DND-41 (cell line): ENCODE results near the gene POFUT2.

ENCODE experiments used
- ATAC-seq: fragments of 200-7000 bp; cut with Tn5 transposase; 3 replicates; pipeline ENCODE4 v1.9.1; 2021; ENCODE audit warnings: low read depth; ENCODE audit not compliant: insufficient read depth
- DNase-seq: peaks from one replicate; pipeline ENCODE4 v3.0.0-alpha.2; 2020
- H2AFZ ChIP-seq: 2 replicates; pipeline ENCODE4 v1.6.0; 2012; ENCODE audit warnings: low read depth, low read length
- H3K27ac ChIP-seq: 2 replicates; pipeline ENCODE4 v1.5.1; 2012; ENCODE audit warnings: low read length, inconsistent platforms
- H3K27me3 ChIP-seq: fragments of 200-600 bp; sonication (generic); 2 replicates; pipeline ENCODE4 v1.6.0; 2012; ENCODE audit warnings: low read length, mild to moderate bottlenecking, inconsistent platforms; ENCODE audit not compliant: insufficient read depth, poor library complexity
- H3K36me3 ChIP-seq: 2 replicates; pipeline ENCODE4 v1.5.1; 2012; ENCODE audit warnings: low read length, inconsistent platforms; ENCODE audit not compliant: insufficient read depth
- H3K4me1 ChIP-seq: 2 replicates; pipeline ENCODE4 v1.5.1; 2012; ENCODE audit warnings: mild to moderate bottlenecking, low read length; ENCODE audit not compliant: insufficient read depth
- H3K4me2 ChIP-seq: 2 replicates; pipeline ENCODE4 v1.6.0; 2012; ENCODE audit warnings: mild to moderate bottlenecking, moderate library complexity, low read length, inconsistent platforms; ENCODE audit not compliant: insufficient read depth
- H3K4me3 ChIP-seq, 2 experiments: fragments of 200-600 bp in 1 of 2; shearing (Covaris generic) in 1 of 2; 2 replicates each; pipeline ENCODE4 v1.5.1; 2012 to 2016; ENCODE audit warnings: inconsistent platforms in 2 of 2, low read length in 2 of 2, mild to moderate bottlenecking in 2 of 2, low read depth in 1 of 2, moderate library complexity in 1 of 2
- H3K79me2 ChIP-seq: 2 replicates; pipeline ENCODE4 v1.6.0; 2012; ENCODE audit warnings: low read length, inconsistent platforms; ENCODE audit not compliant: insufficient read depth
- H3K9ac ChIP-seq: 2 replicates; pipeline ENCODE4 v1.6.0; 2012; ENCODE audit warnings: low read depth, mild to moderate bottlenecking, inconsistent platforms, low read length, moderate library complexity
- H3K9me3 ChIP-seq: 2 replicates; pipeline ENCODE4 v1.5.1; 2012; ENCODE audit warnings: low read length, moderate library complexity, mild to moderate bottlenecking, inconsistent platforms; ENCODE audit not compliant: insufficient read depth, severe bottlenecking
- H4K20me1 ChIP-seq: 2 replicates; pipeline ENCODE4 v1.6.0; 2012; ENCODE audit warnings: low read length; ENCODE audit not compliant: insufficient read depth
- CTCF ChIP-seq: IDR thresholded peaks from 2 replicates; pipeline ENCODE4 v1.5.1; 2012; ENCODE audit warnings: borderline replicate concordance, low read length, moderate library complexity, mild to moderate bottlenecking; ENCODE audit not compliant: poor library complexity, severe bottlenecking; ENCODE audit errors: extremely low read depth
- EZH2 ChIP-seq: IDR thresholded peaks from 3 replicates; pipeline ENCODE4 v1.6.1; 2012; ENCODE audit warnings: borderline replicate concordance, low read depth, mild to moderate bottlenecking, moderate library complexity, low read length, inconsistent platforms; ENCODE audit not compliant: severe bottlenecking

Gene POFUT2

DNA sequence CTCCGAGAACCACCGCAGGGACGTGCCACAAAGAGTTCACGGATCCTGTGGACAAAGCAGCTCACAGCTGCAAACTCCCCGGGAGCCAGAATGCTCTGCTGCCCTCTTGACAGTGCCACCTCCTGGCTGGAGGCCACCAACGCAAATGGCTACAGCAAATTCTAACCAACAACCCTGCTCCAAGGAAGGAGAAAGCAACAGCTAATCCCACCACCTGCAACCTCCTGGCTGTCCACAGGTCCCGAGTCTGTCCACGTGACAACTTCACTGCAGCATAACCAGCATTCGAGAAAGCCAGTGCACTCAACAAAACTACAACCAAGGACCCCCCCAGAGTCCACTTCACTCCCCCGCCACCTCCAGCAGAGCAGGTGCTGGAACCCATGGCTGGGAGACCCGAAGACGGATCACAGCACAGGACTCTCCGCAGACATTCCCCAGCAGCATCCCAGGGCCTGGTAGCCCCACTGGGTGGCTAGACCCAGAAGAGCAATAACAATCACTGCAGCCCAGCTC, 17.3 kb downstream of the POFUT2 start:
- Histone ChIP-seq H4K20me1 (peaks cover 8% of the 10 kb centered on the region; the same call in 1 of the 2 replicates), H2AFZ (no peak overlapping the region), H3K27me3 (no peaks in the 10 kb centered on the region), H3K4me1 (peaks cover 23% of the 10 kb centered on the region), H3K4me3 (no peak overlapping the region), H3K27ac (no peak overlapping the region), H3K79me2 (no peaks in the 10 kb centered on the region), H3K9ac (no peak overlapping the region), H3K4me2 (no peak overlapping the region), H3K36me3 (peaks cover 58% of the 10 kb centered on the region), H3K9me3 (peaks cover 8% of the 10 kb centered on the region)
- ATAC-seq (no peak), DNase-seq (no peak)
- TF ChIP-seq EZH2 (no peak), CTCF (peak; percentile 52)

GRCh38 chr21:45269861-45270260, 17.8 kb downstream of the POFUT2 start:
- Histone ChIP-seq H3K27ac (no peak overlapping the region), H3K36me3 (peaks cover 61% of the 10 kb centered on the region), H3K4me3 (no peak overlapping the region), H3K4me1 (peaks cover 23% of the 10 kb centered on the region), H3K9me3 (peaks cover 8% of the 10 kb centered on the region), H3K9ac (no peak overlapping the region), H2AFZ (no peak overlapping the region), H3K4me2 (no peak overlapping the region), H3K79me2 (no peaks in the 10 kb centered on the region), H4K20me1 (peaks cover 8% of the 10 kb centered on the region; the same call in 1 of the 2 replicates), H3K27me3 (no peaks in the 10 kb centered on the region)
- no peak for DNase-seq
- TF ChIP-seq CTCF (no peak), EZH2 (no peak)
- ATAC-seq = no peak

- H2AFZ ChIP-seq = no peak overlapping the region
- H3K36me3 ChIP-seq = peaks cover 66% of the 10 kb centered on the region
- no peak overlapping the region; the same call in 1 of the 2 replicates for H3K4me2 ChIP-seq
- H3K79me2 ChIP-seq = no peaks in the 10 kb centered on the region
- ATAC-seq (no peak), DNase-seq (no peak)
- peak overlapping the region; percentile 66 for H3K27ac ChIP-seq
- peaks cover 10% of the 10 kb centered on the region; the same call in 1 of the 2 replicates for H4K20me1 ChIP-seq
- H3K9ac ChIP-seq = peak overlapping the region; percentile 34
- no peak for TF ChIP-seq CTCF
- no peak for TF ChIP-seq EZH2
- H3K4me1 ChIP-seq = peaks cover 23% of the 10 kb centered on the region
- peaks cover 8% of the 10 kb centered on the region for H3K9me3 ChIP-seq
- no peak overlapping the region for H3K4me3 ChIP-seq
- H3K27me3 ChIP-seq = no peaks in the 10 kb centered on the region
These were observed 20.3 kb downstream of the POFUT2 start for GRCh38 chr21:45267390-45267760.
